ENCODE results near the gene GJD3. TPM values are rescaled to one million over a fixed set of nuclear protein-coding genes. Genes with fewer than 3 reads are reported as not detected.
"Not testable (repeated sequence)": the region's sequence is repeated elsewhere in the genome, so short reads cannot be mapped to it uniquely, and the experiment has no call there.

Gene GJD3
- total RNA-seq, 4 donors from 2014 or later, result 1.6 to 3.4 (median 1.7) TPM

- intact Hi-C loops (cut with DNase I), result no loop called here
- Histone ChIP-seq H3K4me3 (replicated peaks in 1 of 3) (no peak overlapping the region), H3K4me1 (no peaks in the 10 kb centered on the region), H3K27me3 (no peaks in the 10 kb centered on the region), H3K27ac (no peak overlapping the region), H3K9me3 (no peaks in the 10 kb centered on the region), H3K36me3 (no peaks in the 10 kb centered on the region)
- no peak for DNase-seq
- TF ChIP-seq CTCF (IDR thresholded peaks at IDR 0.05) (no peak), POLR2A (IDR thresholded peaks at IDR 0.05) (no peak)
- WGBS, 2 donors, result 91% methylated on average over 7 of the region's 7 CpGs
Measured at GRCh38 chr17:40378966-40379365, 14.4 kb upstream of the GJD3 start.

DNA sequence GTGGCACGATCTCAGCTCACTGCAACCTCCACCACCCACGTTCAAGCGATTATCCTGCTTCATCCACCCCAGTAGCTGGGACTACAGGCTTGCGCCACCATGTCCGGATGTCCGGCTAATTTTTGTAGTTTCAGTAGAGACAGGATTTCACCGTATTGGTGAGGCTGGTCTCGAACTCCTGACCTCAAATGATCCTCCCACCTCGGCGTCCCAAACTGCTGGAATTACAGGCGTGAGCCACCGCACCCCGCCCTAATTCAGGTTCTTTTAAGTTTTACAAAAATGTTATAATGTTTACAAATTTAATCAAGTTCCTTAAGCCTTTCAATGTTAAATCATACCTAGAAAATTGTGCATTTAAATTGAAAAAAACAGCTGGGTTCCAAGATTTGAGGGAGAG lies 13.3 kb upstream of the GJD3 start:
- DNase-seq, result no peak
- H3K4me1 ChIP-seq, result no peaks in the 10 kb centered on the region
- TF ChIP-seq POLR2A (IDR thresholded peaks at IDR 0.05), result no peak
- TF ChIP-seq CTCF (IDR thresholded peaks at IDR 0.05), result no peak
- no peak overlapping the region for H3K4me3 ChIP-seq (replicated peaks in 1 of 3)
- no peaks in the 10 kb centered on the region for H3K27me3 ChIP-seq
- H3K27ac ChIP-seq, result no peak overlapping the region
- intact Hi-C loops (cut with DNase I), result no loop called here
- WGBS, 2 donors, result 92 to 93% methylated on average over 13 of the region's 13 CpGs
- H3K9me3 ChIP-seq, result no peaks in the 10 kb centered on the region
- H3K36me3 ChIP-seq, result no peaks in the 10 kb centered on the region

- DNase-seq; H3K4me1 ChIP-seq; H3K4me3 ChIP-seq (replicated peaks in 1 of 3); H3K9me3 ChIP-seq; intact Hi-C loops (cut with DNase I); H3K27ac ChIP-seq; H3K27me3 ChIP-seq; H3K36me3 ChIP-seq: not testable (repeated sequence)
- 80 to 90% methylated on average over 6 of the region's 6 CpGs for WGBS, 2 donors
Measured at GRCh38 chr17:40376541-40376940, 12.0 kb upstream of the GJD3 start.

DNA sequence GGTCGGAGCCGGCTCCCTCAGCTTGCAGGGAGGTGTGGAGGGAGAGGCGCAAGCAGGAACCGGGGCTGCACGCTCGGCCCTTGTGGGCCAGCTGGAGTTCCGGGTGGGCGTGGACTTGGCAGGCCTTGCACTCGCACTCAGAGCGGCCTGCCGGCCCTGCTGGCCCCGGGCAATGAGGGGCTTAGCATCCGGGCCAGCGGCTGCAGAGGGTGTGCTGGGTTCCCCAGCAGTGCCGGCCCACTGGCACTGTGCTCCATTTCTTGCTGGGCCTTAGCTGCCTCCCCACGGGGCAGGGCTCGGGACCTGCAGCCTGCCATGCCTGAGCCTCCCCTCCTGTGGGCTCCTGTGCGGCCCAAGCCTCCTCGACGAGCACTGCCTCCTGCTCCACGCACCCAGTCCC lies 11.2 kb upstream of the GJD3 start:
- H3K27me3 ChIP-seq; H3K36me3 ChIP-seq; H3K9me3 ChIP-seq; intact Hi-C loops (cut with DNase I); DNase-seq; H3K4me1 ChIP-seq; H3K4me3 ChIP-seq (replicated peaks in 1 of 3); H3K27ac ChIP-seq: not testable (repeated sequence)
- 80 to 100% methylated on average over 1 to 2 of the region's 21 CpGs for WGBS, 2 donors

- H3K4me3 ChIP-seq (replicated peaks in 1 of 3), result no peak overlapping the region
- WGBS, 2 donors, result 87 to 91% methylated on average over 14 of the region's 14 CpGs
- no peaks in the 10 kb centered on the region for H3K36me3 ChIP-seq
- no peak overlapping the region for H3K27ac ChIP-seq
- no peaks in the 10 kb centered on the region for H3K9me3 ChIP-seq
- no peaks in the 10 kb centered on the region for H3K4me1 ChIP-seq
- no peaks in the 10 kb centered on the region for H3K27me3 ChIP-seq
- intact Hi-C loops (cut with DNase I), result no loop called here
- DNase-seq, result no peak
- TF ChIP-seq POLR2A (IDR thresholded peaks at IDR 0.05), result no peak
- TF ChIP-seq CTCF (IDR thresholded peaks at IDR 0.05), result no peak
Measured at GRCh38 chr17:40374821-40375498, 10.4 kb upstream of the GJD3 start.

- Histone ChIP-seq H3K4me3 (replicated peaks in 1 of 3) (no peak overlapping the region), H3K36me3 (no peaks in the 10 kb centered on the region), H3K27ac (no peak overlapping the region), H3K9me3 (no peaks in the 10 kb centered on the region), H3K4me1 (no peaks in the 10 kb centered on the region), H3K27me3 (no peaks in the 10 kb centered on the region)
- TF ChIP-seq CTCF (IDR thresholded peaks at IDR 0.05) (no peak), POLR2A (IDR thresholded peaks at IDR 0.05) (no peak)
- intact Hi-C loops (cut with DNase I), result no loop called here
- WGBS, 2 donors, result 94 to 96% methylated on average over 6 to 8 of the region's 8 CpGs
- no peak for DNase-seq
Measured at GRCh38 chr17:40373999-40374398, 9.5 kb upstream of the GJD3 start.

Measured in thyroid gland (tissue), 4 donors.